NCI-H510A (cell line): ENCODE data around the gene SENP5.
A peak's percentile ranks its signal among the peaks of the same experiment; 100 is the strongest.
"Not testable (repeated sequence)": the region's sequence is repeated elsewhere in the genome, so short reads cannot be mapped to it uniquely, and the experiment has no call there.

Experiments used
- DNase-seq: peaks from one replicate; lab custom pipeline; 2025; lab: John Stamatoyannopoulos, UW

SENP5 gene, protein sequence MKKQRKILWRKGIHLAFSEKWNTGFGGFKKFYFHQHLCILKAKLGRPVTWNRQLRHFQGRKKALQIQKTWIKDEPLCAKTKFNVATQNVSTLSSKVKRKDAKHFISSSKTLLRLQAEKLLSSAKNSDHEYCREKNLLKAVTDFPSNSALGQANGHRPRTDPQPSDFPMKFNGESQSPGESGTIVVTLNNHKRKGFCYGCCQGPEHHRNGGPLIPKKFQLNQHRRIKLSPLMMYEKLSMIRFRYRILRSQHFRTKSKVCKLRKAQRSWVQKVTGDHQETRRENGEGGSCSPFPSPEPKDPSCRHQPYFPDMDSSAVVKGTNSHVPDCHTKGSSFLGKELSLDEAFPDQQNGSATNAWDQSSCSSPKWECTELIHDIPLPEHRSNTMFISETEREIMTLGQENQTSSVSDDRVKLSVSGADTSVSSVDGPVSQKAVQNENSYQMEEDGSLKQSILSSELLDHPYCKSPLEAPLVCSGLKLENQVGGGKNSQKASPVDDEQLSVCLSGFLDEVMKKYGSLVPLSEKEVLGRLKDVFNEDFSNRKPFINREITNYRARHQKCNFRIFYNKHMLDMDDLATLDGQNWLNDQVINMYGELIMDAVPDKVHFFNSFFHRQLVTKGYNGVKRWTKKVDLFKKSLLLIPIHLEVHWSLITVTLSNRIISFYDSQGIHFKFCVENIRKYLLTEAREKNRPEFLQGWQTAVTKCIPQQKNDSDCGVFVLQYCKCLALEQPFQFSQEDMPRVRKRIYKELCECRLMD

DNA sequence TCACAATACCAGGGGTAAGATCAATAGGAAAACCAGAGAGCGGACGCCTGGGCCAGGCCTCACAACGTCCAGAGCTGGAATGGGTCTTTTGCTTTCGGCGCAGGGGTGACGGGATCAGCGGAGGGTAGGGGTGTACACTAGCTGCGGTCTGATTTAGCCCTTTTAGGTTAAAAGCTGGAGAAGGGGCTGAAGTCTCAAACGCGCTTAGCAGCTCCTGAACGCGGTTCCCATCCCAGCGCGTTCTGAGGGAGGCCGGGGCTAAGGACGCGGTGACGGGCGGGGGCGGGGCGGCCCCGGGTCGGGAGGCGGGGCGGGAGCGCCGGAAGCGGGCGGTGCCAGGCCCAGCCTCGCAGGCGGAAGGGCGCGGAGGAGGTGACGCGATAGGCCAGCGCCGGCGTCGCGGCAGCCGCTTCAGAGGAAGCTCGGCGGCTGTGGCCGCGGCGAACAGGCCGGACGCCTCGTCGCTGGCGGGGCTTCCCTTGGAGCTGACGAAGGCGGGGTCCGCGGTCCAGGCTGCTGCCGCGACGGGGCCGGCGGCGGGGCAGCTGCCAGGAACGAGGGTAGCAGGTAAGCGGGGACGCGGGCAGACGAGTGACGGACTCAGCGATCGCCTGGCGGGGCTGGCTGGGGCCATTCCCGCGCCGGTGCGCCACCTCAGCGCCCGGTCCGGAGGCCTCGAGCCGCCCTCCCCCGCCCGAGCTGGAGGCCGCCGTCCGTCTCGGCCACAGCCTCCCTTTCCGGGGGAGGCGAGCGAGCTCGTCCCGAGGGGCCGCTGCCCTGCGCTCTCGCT, at the start of gene SENP5:
Gene SENP5, plus strand, starts transcription at position 414 of the 790 bp plus-strand sequence. CDS start 17,262 bp downstream, outside the sequence.
- peak; percentile 89 for DNase-seq

DNA sequence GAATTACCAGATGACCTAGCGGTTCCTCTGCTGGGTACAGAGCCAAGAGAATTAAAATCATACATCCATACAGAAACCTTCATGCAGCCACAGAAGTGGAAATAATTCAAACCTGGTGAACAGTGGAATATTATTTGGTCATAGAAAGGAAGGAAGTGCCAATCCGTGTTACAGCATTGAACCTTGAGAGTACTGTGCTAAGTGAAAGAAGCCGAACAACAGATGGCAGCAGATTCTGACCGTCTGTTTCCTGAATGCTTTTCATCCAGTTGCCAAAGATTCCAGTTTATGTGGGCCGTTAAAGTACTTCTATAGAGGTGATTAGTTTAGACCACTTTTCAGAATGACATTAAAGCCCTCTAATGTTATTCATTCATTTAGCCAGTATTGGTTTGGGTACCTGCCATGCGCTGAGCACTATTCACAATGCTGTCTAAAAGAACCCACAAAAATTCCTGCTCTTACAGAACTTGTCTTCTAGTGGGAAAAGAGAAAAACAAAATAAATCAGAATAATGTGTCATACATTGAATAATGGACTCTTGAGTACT, 45.8 kb upstream of the SENP5 start:
- DNase-seq = no peak

DNA sequence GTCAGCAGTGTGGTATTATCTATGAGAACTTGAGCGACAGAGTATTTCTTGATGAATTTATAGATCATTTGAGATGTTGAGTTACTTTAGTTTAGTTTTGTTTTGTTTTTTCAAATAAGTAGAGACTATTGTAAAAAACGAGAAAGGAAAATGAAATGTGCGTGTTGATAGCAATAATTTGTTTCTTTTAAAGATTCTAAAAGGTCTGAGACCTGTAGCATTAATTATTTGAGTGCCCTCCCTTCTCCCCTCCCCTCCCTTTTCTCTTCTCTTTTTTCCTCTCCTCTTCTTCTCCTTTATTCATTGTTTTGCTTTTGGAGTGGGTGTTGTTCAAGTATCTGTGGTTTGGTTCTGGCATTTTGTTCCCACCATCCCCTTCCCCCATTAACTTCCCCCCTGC, 38.1 kb upstream of the SENP5 start:
- not testable (repeated sequence) for DNase-seq

DNA sequence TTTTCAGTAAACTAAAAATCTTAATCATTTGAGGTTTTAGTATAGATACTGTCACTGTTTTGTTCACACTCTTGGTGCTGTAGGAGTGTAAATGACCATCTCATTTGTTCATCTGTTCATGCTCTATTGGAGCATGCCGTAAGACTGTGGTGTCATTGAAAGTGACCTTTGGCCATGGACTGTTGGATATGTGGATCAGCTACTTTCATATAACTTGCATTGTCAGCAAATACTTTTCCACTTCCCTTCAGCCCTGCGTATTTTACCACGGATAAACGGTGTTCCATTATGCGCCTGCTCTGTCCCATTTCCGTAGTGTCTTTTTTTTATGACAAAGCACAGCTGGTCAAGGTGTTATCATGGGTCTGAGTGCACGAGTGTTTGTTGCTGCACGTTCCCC, 32.6 kb upstream of the SENP5 start:
- no peak for DNase-seq

DNA sequence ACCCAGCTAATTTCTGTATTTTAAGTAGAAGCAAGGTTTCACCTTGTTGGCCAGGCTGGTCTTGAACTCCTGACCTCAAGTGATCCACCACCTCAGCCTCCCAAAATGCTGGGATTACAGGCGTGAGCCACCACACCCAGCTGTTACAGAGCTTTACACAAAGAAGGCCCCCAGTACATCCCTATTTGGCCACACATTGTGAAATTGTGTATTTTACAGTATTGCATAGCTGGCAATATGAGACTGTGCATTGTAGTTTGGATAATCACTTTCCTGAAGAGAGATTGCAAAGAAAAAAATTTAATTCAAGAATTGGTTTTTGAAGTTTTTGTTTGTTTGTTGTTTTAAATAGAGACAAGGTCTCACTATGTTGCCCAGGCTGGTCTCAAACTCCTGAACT, 31.1 kb upstream of the SENP5 start:
- not testable (repeated sequence) for DNase-seq

DNA sequence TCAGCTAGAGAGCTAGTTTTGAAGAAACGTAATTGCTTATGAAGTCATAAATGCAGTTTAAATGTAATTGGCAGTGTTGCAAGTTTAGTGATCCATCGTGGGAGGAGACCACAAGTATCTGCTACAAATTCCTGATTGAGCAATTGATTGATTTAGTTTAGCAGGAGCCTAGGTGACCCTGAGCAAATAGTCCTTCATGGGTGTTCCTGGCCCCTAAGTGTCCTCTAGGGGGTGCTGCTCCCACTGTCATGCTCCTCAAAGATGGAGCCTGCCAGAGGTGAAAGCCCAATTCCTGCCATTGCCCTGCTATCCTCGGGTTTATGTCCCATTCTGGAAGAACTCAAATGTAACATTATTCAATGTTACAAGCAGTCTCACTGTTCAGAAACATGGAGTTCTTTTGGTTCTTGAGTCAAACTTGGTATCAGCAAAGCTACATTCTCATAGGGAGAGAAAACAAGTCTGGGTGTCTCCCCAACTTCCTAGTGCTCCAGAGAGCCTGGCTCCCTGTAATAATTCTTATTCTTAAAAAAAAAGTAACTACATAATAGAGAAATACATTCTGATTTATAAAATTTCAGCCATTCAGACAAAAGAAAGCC, 29.8 kb upstream of the SENP5 start:
- DNase-seq = no peak

DNA sequence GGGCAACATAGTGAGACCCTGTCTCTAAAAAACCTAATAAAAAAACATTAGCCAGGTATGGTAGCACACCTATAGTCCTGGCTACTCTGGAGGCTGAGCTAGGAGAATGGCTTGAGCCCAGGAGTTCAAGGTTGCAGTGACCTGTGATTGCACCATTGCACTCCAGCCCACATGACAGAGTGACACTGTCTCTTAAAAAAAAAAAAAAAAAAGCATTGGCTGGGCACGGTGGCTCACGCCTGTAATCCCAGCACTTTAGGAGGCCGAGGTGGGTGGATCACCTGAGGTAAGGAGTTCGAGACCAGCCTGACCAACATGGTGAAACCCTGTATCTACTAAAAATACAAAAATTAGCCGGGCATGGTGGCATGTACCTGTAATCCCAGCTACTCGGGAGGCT, 28.4 kb upstream of the SENP5 start:
- DNase-seq = not testable (repeated sequence)

DNA sequence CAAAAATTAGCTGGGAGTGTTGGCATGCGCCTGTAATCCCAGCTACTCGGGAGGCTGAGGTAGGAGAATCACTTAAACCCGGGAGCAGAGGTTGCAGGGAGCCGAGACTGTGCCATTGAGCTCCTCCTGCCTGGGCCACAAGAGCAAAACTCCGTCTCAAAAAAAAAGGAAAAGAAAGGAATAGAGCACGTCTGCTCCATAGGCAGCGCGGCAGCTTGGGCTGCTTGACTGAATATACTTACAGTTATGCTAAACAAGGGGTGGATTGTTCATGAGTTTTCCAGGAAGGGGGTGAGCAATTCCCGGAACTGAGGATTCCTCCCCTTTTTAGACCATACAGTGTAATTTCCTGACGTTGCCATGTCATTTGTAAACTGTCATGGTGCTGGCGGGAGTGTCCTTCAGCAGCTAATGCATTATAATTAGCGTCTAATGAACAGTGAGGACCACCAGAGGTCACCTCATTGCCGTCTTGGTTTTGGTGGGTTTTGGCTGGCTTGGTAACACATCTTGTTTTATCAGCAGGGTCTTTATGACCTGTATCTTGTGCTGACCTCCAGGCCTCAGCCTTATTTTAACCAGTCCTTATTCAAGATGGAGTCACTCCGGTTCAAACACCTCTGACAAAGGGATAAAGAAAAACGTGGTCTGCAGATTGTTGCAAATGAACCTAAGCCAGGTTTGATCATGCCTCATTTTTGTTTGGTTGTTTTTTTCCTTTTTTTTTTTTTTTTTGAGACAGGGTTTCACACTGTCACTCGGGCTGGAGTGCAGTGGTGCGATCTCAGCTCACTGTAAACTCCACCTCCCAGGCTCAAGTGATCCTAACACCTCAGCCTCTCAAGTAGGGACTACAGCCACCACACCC, 24.9 kb upstream of the SENP5 start:
- no peak for DNase-seq

DNA sequence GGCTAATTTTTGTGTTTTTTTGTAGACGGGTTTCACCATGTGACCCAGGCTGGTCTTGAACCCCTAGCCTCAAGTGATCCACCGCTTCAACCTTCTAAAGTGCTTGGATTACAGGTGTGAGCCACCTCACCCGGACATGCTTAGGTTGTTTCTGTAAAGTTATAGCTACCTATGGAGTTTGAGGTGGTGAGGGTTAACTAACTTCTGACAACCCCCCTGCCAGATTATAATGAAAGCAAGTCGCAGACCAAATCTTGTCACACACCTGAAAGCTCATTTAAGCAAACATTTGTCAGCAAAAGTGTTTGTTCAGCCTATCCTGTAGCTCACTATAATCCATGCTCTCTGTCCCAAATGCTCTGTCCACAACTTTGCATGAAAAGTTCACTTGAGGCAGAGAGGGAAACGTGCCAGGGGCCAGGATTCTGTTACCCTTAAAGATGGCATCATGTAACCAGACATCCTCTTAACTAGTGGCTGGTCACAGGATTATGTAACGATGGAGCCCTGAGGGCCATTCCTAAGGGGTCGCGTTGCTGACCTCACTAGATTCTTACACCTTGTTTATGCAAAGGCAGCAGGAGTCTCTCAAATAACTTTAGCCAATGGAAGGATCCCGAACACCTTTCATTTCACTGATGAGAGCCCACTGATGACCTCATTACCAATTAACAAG, 24.1 kb upstream of the SENP5 start:
- DNase-seq = no peak

DNA sequence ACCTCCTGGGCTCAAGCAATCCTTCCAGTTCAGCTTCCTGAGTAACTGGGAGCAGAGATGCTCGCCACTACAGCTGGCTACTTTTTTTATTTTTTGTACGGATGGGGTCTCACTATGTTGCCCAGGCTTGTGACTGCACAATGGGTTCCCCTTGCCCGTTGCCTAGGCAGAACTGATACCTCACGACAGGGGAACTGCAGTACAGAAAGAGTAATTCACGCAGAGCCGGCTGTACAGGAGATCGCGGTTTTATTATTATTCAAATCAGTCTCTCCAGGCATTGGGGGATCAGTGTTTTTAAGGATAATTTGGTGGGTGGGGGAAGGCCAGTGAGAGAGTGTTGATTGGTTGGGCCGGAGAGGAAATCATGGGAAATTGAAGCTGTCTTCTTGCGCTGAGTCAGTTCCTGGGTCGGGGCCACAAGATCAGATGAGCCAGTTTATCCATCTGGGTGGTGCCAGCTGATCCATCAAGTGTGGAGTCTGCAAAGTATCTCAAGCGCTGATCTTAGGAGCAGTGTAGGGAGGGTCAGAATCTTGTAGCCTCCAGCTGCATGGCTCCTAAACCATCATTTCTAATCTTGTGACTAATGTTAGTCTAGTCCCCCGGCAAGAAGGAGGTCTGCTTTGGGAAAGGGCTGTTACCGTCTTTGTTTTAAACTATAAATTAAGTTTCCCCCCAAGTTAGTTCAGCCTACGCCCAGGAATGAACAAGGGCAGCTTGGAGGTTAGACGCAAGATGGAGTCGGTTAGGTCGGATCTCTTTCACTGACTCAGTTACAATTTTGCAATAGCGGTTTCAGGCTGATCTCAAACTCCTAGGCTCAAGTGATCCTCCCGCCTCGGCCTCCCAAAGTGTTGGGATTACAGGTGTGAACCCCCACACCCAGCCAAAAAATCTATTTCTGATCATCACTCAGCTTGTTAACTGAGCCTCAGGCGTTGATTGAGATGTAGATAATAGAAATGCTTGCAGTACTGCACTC, 23.2 kb upstream of the SENP5 start:
- not testable (repeated sequence) for DNase-seq

DNA sequence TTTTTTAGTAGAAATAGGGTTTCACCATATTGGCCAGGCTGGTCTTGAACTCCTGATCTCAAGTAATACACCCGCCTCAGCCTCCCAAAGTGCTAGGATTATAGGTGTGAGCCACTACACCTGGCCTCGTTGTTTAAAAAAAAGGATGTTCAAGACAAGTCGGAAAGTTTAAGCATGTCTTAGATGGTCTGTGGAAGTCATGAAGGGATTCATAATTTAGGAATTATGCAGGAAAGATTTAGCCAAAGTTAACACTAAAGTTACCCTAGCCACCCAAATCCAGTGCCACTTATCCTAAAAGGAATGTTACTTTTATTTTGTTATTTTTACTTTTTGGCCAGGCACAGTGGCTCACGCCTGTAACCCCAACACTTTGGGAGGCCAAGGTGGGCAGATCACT, 19.3 kb upstream of the SENP5 start:
- DNase-seq = not testable (repeated sequence)

DNA sequence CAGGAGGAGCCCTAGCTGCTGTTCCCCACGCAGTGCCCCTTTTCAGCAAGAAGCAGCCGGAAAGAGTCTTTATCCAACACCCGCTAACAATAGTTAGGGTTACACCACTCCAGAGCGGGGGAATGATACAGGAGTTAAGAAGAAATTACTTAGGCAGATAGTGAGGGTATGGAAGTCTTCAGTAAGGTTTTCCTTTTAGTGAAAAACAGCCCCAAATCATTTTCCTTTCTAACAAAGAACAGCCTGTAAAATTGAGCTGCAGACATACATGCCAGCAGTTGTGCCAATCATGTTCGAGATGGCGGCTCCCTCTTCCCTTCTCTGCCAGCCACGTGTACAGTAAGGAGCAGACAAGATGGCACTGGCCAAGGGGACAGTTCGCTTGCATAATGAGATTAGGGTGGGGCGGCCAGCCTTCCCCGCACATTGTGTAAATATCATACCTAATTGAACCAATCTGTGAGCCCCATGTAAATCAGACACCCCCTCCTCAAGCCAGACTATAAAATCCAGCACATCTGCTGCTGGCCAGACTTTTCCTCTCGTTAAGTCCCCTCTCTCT, 18.5 kb upstream of the SENP5 start:
- DNase-seq = no peak

DNA sequence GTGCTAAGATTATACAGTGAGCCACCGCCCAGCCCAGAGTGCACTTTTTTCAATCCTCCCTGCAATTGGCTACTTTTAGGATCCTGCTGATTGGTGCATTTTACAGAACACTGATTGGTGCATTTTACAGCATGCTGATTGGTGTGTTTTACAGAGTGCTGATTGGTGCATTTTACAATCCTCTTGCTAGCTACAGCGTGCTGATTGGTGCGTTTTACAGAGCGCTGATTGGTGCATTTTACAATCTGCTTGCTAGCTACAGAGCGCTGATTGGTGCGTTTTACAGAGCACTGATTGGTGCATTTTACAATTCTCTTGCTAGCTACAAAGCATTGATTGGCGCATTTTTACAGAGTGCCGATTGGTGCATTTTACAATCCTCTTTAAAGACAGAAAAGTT, 4.7 kb upstream of the SENP5 start:
- DNase-seq = not testable (repeated sequence)

DNA sequence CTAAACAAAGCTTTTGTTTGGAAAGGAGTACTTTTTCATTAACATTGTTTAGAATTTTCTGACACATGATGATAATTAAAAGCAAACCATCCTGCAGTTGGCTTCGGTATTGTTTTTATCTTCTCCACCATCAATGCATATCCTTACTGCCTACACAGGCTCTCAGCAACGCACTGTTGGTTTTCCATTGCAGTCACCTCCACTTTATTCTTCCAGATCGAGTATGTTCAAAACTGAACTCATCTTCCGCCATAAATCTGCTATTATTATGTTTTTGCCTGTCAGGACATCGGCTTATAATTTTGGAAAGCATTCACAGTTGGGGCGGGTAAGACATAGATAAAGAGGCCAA, 589 bp upstream of the SENP5 start:
- DNase-seq = no peak

DNA sequence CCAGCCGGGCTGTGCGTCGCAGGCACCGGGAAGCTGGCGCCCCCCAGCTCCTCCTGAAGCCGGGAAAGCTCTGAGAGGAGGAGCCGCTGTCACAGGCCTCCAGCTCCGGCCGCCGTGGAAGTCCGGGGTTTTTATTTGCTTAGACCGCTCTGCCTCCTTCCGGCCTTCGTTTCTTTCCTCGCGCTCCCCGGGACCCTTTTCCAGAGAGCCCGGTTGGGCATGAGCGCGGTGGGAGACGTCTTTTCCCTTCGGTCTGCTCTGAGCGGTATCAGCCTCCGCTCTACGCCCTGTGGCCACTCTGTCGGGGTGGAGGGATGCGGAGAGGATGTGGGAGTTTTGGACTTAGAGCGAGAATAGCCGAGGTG, 559 bp downstream of the SENP5 start:
- DNase-seq = peak; percentile 35

DNA sequence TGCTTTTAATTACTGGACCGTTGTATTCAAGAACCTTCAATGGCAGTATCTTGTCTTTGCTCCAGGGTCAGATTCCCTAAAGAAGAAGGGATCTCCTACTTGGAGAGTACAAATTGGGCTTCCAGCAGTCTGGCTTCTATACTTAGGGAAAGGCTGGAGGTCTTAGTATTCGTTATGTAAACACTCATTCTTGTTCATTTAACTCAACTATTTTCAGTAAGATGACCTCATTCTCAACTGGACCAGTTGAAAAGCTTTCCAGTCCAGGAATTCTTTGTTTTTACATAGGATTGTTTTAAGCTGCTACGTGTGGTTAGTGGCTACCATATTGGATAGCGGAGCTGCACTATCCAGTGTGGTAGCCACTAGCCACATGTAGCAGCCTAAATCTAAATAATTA, 4.6 kb downstream of the SENP5 start:
- no peak for DNase-seq

DNA sequence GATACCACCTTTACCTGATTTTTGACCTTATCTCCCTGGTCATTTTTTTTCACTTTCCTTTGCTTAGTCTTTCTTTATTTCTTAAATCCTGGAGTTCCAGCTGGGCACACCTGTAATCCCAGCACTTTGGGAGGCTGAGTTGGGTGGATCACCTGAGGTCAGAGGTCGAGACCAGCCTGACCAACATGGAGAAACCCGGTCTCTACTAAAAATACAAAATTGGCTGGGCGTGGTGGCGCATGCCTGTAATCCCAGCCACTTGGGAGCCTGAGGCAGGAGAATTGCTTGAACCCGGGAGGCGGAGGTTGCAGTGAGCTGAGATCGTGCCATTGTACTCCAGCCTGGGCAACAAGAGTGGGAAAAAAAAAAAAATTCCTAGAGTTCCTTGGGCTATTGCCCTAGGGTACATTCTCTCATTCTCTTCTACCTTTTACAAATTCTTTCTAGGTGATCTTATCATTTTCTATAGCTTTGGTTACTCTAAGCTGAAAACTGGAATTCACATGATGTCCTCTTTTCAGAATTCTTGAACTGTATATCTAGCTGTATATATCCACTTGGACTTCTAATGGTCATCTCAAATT, 6.9 kb downstream of the SENP5 start:
- not testable (repeated sequence) for DNase-seq

DNA sequence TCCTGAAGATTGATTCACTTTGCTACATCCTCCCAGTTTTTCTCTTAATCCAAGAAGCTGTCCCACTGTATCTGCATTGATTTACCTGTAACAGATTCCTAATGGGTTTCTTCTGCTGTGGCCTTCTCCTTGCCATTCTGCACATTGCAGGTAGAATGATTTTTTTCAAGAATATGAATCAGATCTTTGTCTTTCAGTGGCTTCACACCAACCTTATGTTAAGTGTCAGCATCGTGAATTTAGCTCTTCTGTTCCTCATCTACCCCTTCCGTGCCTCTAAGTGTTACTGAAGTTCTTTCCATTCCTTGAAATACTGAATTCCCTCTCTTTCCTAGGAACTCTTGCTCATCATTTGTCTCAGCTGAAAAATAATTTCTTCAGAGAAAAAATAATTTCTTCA, 7.5 kb downstream of the SENP5 start:
- DNase-seq = no peak
